Omental fat pad (tissue), 4 donors: ENCODE data around the gene OSBPL8. TPM values are rescaled to one million over a fixed set of nuclear protein-coding genes. Genes with fewer than 3 reads are reported as not detected.

Experiments
- ATAC-seq: fragments of 150-250 bp; one replicate; pipeline ENCODE4 v1.9.1; 2016; ENCODE audit warnings: mild to moderate bottlenecking, moderate library complexity; ENCODE audit not compliant: low FRiP score
- DNase-seq: peaks from one replicate; pipeline ENCODE4 v3.0.0-alpha.2; 2019; ENCODE audit warnings: low spot score
- CTCF ChIP-seq, 3 donors: fragments of 450-650 bp; IDR thresholded peaks; one replicate each; pipeline ENCODE4 v1.5.1; 2016 to 2017; ENCODE audit warnings: antibody characterized with exemption in 3 of 3, mild to moderate bottlenecking in 3 of 3, moderate library complexity in 2 of 3
- total RNA-seq, 4 donors: library from RNA; depleted of rRNA; stranded (reverse); fragments of >200 nt; gene quantifications; one replicate each; pipeline ENCODE4 v1.1.0, GENCODE V29; 2016

The OSBPL8 gene
- total RNA-seq, 4 donors from 2014 or later, result 52.6 to 76.8 (median 65.2) TPM

GRCh38 chr12:76555797-76556196, 3.8 kb downstream of the OSBPL8 start:
- no peak for TF ChIP-seq CTCF (IDR thresholded peaks at IDR 0.05)
- no peak for ATAC-seq

GRCh38 chr12:76555231-76555767, 4.3 kb downstream of the OSBPL8 start:
- no peak for ATAC-seq
- no peak for TF ChIP-seq CTCF (IDR thresholded peaks at IDR 0.05)
- DNase-seq, result no peak

More at GRCh38 chr12:76555797-76556196, 3.8 kb downstream of the OSBPL8 start:
- DNase-seq, result no peak

GRCh38 chr12:76554405-76555230, 5.0 kb downstream of the OSBPL8 start:
- no peak for TF ChIP-seq CTCF (IDR thresholded peaks at IDR 0.05)
- ATAC-seq, result no peak

GRCh38 chr12:76552343-76552938, 7.1 kb downstream of the OSBPL8 start:
- TF ChIP-seq CTCF (IDR thresholded peaks at IDR 0.05), result no peak
- ATAC-seq (no peak), DNase-seq (no peak)

More at GRCh38 chr12:76554405-76555230, 5.0 kb downstream of the OSBPL8 start:
- no peak for DNase-seq

- DNase-seq, result no peak
- no peak for TF ChIP-seq CTCF (IDR thresholded peaks at IDR 0.05)
- no peak for ATAC-seq
Measured at GRCh38 chr12:76551482-76551888, 8.1 kb downstream of the OSBPL8 start.

GRCh38 chr12:76549131-76549530, 10.4 kb downstream of the OSBPL8 start:
- DNase-seq, result no peak
- TF ChIP-seq CTCF (IDR thresholded peaks at IDR 0.05), result no peak
- no peak for ATAC-seq
